Measurements from ENCODE around the gene MST1R. TPM values are rescaled to one million over a fixed set of nuclear protein-coding genes. Genes with fewer than 3 reads are reported as not detected.
A peak's percentile ranks its signal among the peaks of the same experiment; 100 is the strongest.
"Not testable (repeated sequence)": the region's sequence is repeated elsewhere in the genome, so short reads cannot be mapped to it uniquely, and the experiment has no call there.

MST1R gene
- total and polyA plus RNA-seq, 4 donors, result 5.6 to 54.8 (median 28.7) TPM

DNA sequence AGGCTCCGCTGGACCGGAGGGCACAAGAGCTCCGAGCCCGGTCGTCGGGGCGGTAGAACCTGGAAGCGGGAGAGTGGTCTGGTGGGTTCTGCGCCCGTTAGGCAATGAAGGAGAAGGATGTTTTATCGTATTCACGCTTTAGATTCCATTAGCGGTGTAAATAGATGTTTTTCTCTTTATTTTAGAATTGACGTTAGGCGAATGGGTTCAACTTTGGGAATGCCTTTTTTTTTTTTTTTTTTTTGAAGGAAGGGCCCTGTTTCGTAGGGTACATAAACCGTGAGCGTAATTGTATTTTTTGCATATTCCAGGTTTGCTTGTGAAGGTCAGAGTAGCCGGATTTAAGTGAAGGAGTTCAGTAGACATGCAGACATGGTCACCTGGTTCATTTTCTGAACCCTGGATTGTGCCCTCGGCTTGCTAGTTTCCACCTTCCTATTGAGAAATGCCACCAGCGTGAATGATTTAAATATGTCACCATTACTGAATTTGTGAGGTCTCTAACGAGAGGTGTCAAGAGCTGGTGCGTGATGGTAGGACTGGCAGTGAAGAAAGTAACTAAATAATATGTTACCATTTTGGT, 37.1 kb upstream of the MST1R start:
- H3K36me3 ChIP-seq (ENCODE audit: control insufficient read depth in 4 of 4, insufficient read depth in 4 of 4, low read length in 4 of 4), result peaks cover 0 to 4% (median under 1%) of the 10 kb centered on the region in 4 donors
- peak overlapping the region; percentile 93 to 95 for H3K27ac ChIP-seq (ENCODE audit: low read depth in 1 of 2, low read length in 1 of 2)
- H3K27me3 ChIP-seq (ENCODE audit: control insufficient read depth in 3 of 3, insufficient read depth in 3 of 3, low read length in 2 of 3), result no peaks in the 10 kb centered on the region
- H3K4me1 ChIP-seq (ENCODE audit: control insufficient read depth in 5 of 5, insufficient read depth in 5 of 5, low read length in 5 of 5), result peaks cover 0 to 8% (median 3%) of the 10 kb centered on the region in 5 donors
- H3K4me3 ChIP-seq, result peak overlapping the region; percentile 68
- DNase-seq (no peak), ATAC-seq (ENCODE audit: insufficient read depth, low FRiP score) (peak; percentile 1)
- H3K9ac ChIP-seq (ENCODE audit: insufficient read depth in 1 of 2, low read length in 2 of 2), result peak overlapping the region; percentile 82 to 83
- 6 to 7% methylated on average over 23 of the region's 23 CpGs for WGBS, 2 donors
- no peaks in the 10 kb centered on the region for H3K9me3 ChIP-seq (ENCODE audit: control insufficient read depth in 4 of 4, insufficient read depth in 3 of 4, low read length in 3 of 4)
- TF ChIP-seq, protein P1, sequence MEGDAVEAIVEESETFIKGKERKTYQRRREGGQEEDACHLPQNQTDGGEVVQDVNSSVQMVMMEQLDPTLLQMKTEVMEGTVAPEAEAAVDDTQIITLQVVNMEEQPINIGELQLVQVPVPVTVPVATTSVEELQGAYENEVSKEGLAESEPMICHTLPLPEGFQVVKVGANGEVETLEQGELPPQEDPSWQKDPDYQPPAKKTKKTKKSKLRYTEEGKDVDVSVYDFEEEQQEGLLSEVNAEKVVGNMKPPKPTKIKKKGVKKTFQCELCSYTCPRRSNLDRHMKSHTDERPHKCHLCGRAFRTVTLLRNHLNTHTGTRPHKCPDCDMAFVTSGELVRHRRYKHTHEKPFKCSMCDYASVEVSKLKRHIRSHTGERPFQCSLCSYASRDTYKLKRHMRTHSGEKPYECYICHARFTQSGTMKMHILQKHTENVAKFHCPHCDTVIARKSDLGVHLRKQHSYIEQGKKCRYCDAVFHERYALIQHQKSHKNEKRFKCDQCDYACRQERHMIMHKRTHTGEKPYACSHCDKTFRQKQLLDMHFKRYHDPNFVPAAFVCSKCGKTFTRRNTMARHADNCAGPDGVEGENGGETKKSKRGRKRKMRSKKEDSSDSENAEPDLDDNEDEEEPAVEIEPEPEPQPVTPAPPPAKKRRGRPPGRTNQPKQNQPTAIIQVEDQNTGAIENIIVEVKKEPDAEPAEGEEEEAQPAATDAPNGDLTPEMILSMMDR (IDR thresholded peaks at IDR 0.05; ENCODE audit: control extremely low read depth, extremely low read depth), result no peak

- H3K9me3 ChIP-seq (ENCODE audit: control insufficient read depth in 4 of 4, insufficient read depth in 3 of 4, low read length in 3 of 4), result no peaks in the 10 kb centered on the region
- H3K36me3 ChIP-seq (ENCODE audit: control insufficient read depth in 4 of 4, insufficient read depth in 4 of 4, low read length in 4 of 4), result peaks cover 0 to 3% (median under 1%) of the 10 kb centered on the region in 4 donors
- 1% methylated on average over 55 to 74 of the region's 74 CpGs for WGBS, 2 donors
- H3K4me1 ChIP-seq (ENCODE audit: control insufficient read depth in 5 of 5, insufficient read depth in 5 of 5, low read length in 5 of 5), result peaks cover 0 to 8% (median 3%) of the 10 kb centered on the region in 5 donors
- TF ChIP-seq, protein P1 (IDR thresholded peaks at IDR 0.05; ENCODE audit: control extremely low read depth, extremely low read depth), result no peak
- peak within 1 kb of the TSS; percentile 93 to 95 for H3K27ac ChIP-seq (ENCODE audit: low read depth in 1 of 2, low read length in 1 of 2)
- H3K4me3 ChIP-seq, result peak within 1 kb of the TSS; percentile 68
- DNase-seq (peak; percentile 97 to 99 (median 98)), ATAC-seq (ENCODE audit: insufficient read depth, low FRiP score) (peak; percentile 98)
- H3K9ac ChIP-seq (ENCODE audit: insufficient read depth in 1 of 2, low read length in 2 of 2), result peak within 1 kb of the TSS; percentile 82 to 83
- no peaks in the 10 kb centered on the region for H3K27me3 ChIP-seq (ENCODE audit: control insufficient read depth in 3 of 3, insufficient read depth in 3 of 3, low read length in 2 of 3)
Observed at GRCh38 chr3:49939858-49940666, 36.4 kb upstream of the MST1R start, which contains the start of gene RBM6. Gene RBM6 (plus strand): TSS chr3:49940150. CDS start chr3:49962642, 22,492 bp downstream.

GRCh38 chr3:49937090-49937489, 33.4 kb upstream of the MST1R start:
- no peak overlapping the region for H3K9ac ChIP-seq (ENCODE audit: insufficient read depth in 1 of 2, low read length in 2 of 2)
- TF ChIP-seq, protein P1 (IDR thresholded peaks at IDR 0.05; ENCODE audit: control extremely low read depth, extremely low read depth), result no peak
- H3K27ac ChIP-seq (ENCODE audit: low read depth in 1 of 2, low read length in 1 of 2), result no peak overlapping the region
- H3K4me3 ChIP-seq, result no peak overlapping the region
- H3K9me3 ChIP-seq (ENCODE audit: control insufficient read depth in 4 of 4, insufficient read depth in 3 of 4, low read length in 3 of 4), result no peaks in the 10 kb centered on the region
- no peaks in the 10 kb centered on the region for H3K27me3 ChIP-seq (ENCODE audit: control insufficient read depth in 3 of 3, insufficient read depth in 3 of 3, low read length in 2 of 3)
- H3K4me1 ChIP-seq (ENCODE audit: control insufficient read depth in 5 of 5, insufficient read depth in 5 of 5, low read length in 5 of 5), result peaks cover 0 to 8% (median 2%) of the 10 kb centered on the region in 5 donors
- DNase-seq (no peak), ATAC-seq (ENCODE audit: insufficient read depth, low FRiP score) (no peak)
- H3K36me3 ChIP-seq (ENCODE audit: control insufficient read depth in 4 of 4, insufficient read depth in 4 of 4, low read length in 4 of 4), result no peaks in the 10 kb centered on the region
- 28 to 42% methylated on average over 3 of the region's 3 CpGs for WGBS, 2 donors

DNA sequence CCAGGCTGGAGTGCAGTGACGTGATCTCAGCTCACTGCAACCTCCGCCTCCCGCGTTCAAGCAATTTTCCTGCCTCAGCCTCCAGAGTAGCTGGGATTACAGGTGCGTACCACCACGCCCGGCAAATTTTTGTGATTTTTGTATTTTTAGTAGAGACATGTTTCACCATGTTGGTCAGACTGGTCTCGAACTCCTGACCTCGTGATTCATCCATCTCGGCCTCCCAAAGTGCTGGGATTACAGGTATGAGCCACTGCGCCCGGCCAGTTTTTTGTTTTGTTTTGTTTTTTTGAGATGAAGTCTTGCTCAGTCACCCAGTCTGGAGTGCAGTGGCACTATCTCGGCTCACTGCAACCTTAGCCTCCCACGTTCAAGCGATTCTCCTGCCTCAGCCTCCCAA, 28.6 kb upstream of the MST1R start:
- not testable (repeated sequence) for H3K9me3 ChIP-seq (ENCODE audit: control insufficient read depth in 4 of 4, insufficient read depth in 3 of 4, low read length in 3 of 4); H3K4me3 ChIP-seq; H3K36me3 ChIP-seq (ENCODE audit: control insufficient read depth in 4 of 4, insufficient read depth in 4 of 4, low read length in 4 of 4); H3K27ac ChIP-seq (ENCODE audit: low read depth in 1 of 2, low read length in 1 of 2); H3K9ac ChIP-seq (ENCODE audit: insufficient read depth in 1 of 2, low read length in 2 of 2); H3K27me3 ChIP-seq (ENCODE audit: control insufficient read depth in 3 of 3, insufficient read depth in 3 of 3, low read length in 2 of 3); H3K4me1 ChIP-seq (ENCODE audit: control insufficient read depth in 5 of 5, insufficient read depth in 5 of 5, low read length in 5 of 5); ATAC-seq (ENCODE audit: insufficient read depth, low FRiP score); DNase-seq
- 94 to 95% methylated on average over 15 of the region's 15 CpGs for WGBS, 2 donors

Measured in lung (tissue), 12 donors.